Mesenchymal stem cell (in vitro differentiated cells and primary cell): ENCODE results near the gene MRM2.

Experiments
- DNase-seq: peaks from one replicate; pipeline ENCODE4 v3.0.0-alpha.2; 2013
- H2AFZ ChIP-seq: one replicate; pipeline ENCODE4 v1.6.1; 2013; ENCODE audit warnings: low read depth, mild to moderate bottlenecking, control low read depth, inconsistent platforms, low read length, moderate library complexity
- H2AK5ac ChIP-seq: 2 replicates; pipeline ENCODE4 v1.6.1; 2013; ENCODE audit warnings: low read length, moderate library complexity, mild to moderate bottlenecking, inconsistent platforms; ENCODE audit not compliant: severe bottlenecking
- H2BK120ac ChIP-seq: one replicate; pipeline ENCODE4 v1.6.1; 2013; ENCODE audit warnings: low read depth, mild to moderate bottlenecking, inconsistent platforms, low read length, moderate library complexity
- H2BK12ac ChIP-seq, 2 experiments: one replicate each; pipeline ENCODE4 v1.6.1; 2013; ENCODE audit warnings: inconsistent platforms in 2 of 2, low read length in 2 of 2, mild to moderate bottlenecking in 2 of 2, moderate library complexity in 2 of 2, control low read depth in 1 of 2
- H2BK15ac ChIP-seq: one replicate; pipeline ENCODE4 v1.6.1; 2013; ENCODE audit warnings: mild to moderate bottlenecking, low read depth, inconsistent platforms; ENCODE audit not compliant: poor library complexity, severe bottlenecking
- H2BK5ac ChIP-seq: 2 replicates; pipeline ENCODE4 v1.6.1; 2013; ENCODE audit warnings: low read depth, mild to moderate bottlenecking, low read length, control low read depth, inconsistent platforms; ENCODE audit not compliant: poor library complexity, severe bottlenecking
- H3K14ac ChIP-seq, 2 experiments: one replicate each; pipeline ENCODE4 v1.6.1; 2013; ENCODE audit warnings: inconsistent platforms in 2 of 2, low read length in 2 of 2, control low read depth in 1 of 2, mild to moderate bottlenecking in 1 of 2, moderate library complexity in 1 of 2
- H3K18ac ChIP-seq, 2 experiments: one replicate each; pipeline ENCODE4 v1.6.1; 2013; ENCODE audit warnings: inconsistent platforms in 2 of 2, low read length in 2 of 2, control low read depth in 1 of 2, low read depth in 1 of 2, mild to moderate bottlenecking in 1 of 2
- H3K23ac ChIP-seq, 2 experiments: one replicate each; pipeline ENCODE4 v1.6.1; 2013; ENCODE audit warnings: inconsistent platforms in 2 of 2, low read length in 2 of 2, mild to moderate bottlenecking in 2 of 2, moderate library complexity in 2 of 2, control low read depth in 1 of 2
- H3K27ac ChIP-seq: 2 replicates; pipeline ENCODE4 v1.5.1; 2013; ENCODE audit warnings: mild to moderate bottlenecking, moderate library complexity, low read length, control low read depth, inconsistent platforms; ENCODE audit not compliant: poor library complexity, severe bottlenecking
- H3K27me3 ChIP-seq, 2 experiments: 2 replicates each; pipeline versions ENCODE4 v1.6.1 to v1.7.0; 2013; ENCODE audit warnings: low read length in 2 of 2, mild to moderate bottlenecking in 2 of 2, moderate library complexity in 2 of 2, control low read depth in 1 of 2, inconsistent platforms in 1 of 2; ENCODE audit not compliant: control insufficient read depth in 1 of 2, insufficient read depth in 1 of 2
- H3K36me3 ChIP-seq, 2 experiments: 2 replicates each; pipeline versions ENCODE4 v1.6.1 to v1.7.0; 2013; ENCODE audit warnings: low read length in 2 of 2, control low read depth in 1 of 2, inconsistent platforms in 1 of 2, low read depth in 1 of 2, mild to moderate bottlenecking in 1 of 2; ENCODE audit not compliant: insufficient read depth in 2 of 2, control insufficient read depth in 1 of 2
- H3K4ac ChIP-seq, 2 experiments: one replicate each; pipeline ENCODE4 v1.6.1; 2013; ENCODE audit warnings: inconsistent platforms in 2 of 2, low read length in 2 of 2, mild to moderate bottlenecking in 2 of 2, moderate library complexity in 2 of 2, control low read depth in 1 of 2, low read depth in 1 of 2
- H3K4me1 ChIP-seq: 2 replicates; pipeline ENCODE4 v1.6.1; 2013; ENCODE audit warnings: low read depth, low read length, control low read depth; ENCODE audit not compliant: control insufficient read depth, insufficient read depth
- H3K4me2 ChIP-seq: 2 replicates; pipeline ENCODE4 v1.6.1; 2013; ENCODE audit warnings: low read length, mild to moderate bottlenecking, inconsistent platforms; ENCODE audit not compliant: poor library complexity, severe bottlenecking
- H3K4me3 ChIP-seq, 2 experiments: 2 replicates each; pipeline versions ENCODE4 v1.5.1 to v1.7.0; 2013; ENCODE audit warnings: low read length in 2 of 2, mild to moderate bottlenecking in 2 of 2, control low read depth in 1 of 2, low read depth in 1 of 2; ENCODE audit not compliant: insufficient read depth in 1 of 2
- H3K79me1 ChIP-seq: replicated peaks from 2 replicates; pipeline ENCODE4 v1.6.1; 2013; ENCODE audit warnings: mild to moderate bottlenecking, control low read depth, low read length, inconsistent platforms; ENCODE audit not compliant: poor library complexity, severe bottlenecking
- H3K9ac ChIP-seq: 2 replicates; pipeline ENCODE4 v1.7.0; 2013; ENCODE audit warnings: mild to moderate bottlenecking, low read length, moderate library complexity
- H3K9me3 ChIP-seq: 2 replicates; pipeline ENCODE4 v1.7.0; 2013; ENCODE audit warnings: mild to moderate bottlenecking, low read length; ENCODE audit not compliant: control insufficient read depth
- H4K8ac ChIP-seq: one replicate; pipeline ENCODE4 v1.6.1; 2013; ENCODE audit warnings: inconsistent platforms, mild to moderate bottlenecking, low read length, moderate library complexity
- H4K91ac ChIP-seq: one replicate; pipeline ENCODE4 v1.6.1; 2013; ENCODE audit warnings: mild to moderate bottlenecking, low read length, inconsistent platforms
- WGBS: methylation state at CpG from one replicate; pipeline ENCODE4 v1.1.7; 2013; ENCODE audit warnings: mixed read lengths; 5-methylcytosine and 5-hydroxymethylcytosine counted together

Gene MRM2

DNA sequence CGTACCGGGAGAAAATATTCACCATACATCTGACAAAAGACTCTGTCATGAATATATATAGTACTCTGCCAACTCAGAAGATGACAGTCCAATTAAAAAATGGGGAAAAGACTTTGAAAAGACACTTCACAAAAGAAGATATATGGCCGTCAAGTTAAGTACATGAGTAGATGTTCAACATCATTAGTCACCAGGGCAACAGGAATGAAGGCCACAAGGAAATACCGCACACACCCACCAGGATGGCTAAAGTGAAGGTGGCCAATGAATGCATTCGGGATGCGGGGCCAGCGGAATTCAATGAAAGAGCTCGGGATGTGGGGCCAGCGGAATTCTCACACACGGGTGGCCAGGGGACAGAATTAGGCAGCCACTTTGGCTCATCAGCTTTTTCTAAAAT, 51.5 kb downstream of the MRM2 start:
- Histone ChIP-seq H3K4me2 (no peak overlapping the region), H3K9me3 (peaks cover 8% of the 10 kb centered on the region), H2AK5ac (no peak overlapping the region), H3K14ac (no peak overlapping the region), H3K27me3 (no peaks in the 10 kb centered on the region), H3K27ac (no peak overlapping the region), H3K4me3 (no peak overlapping the region), H3K23ac (no peak overlapping the region), H2BK120ac (no peak overlapping the region), H3K36me3 (peaks cover 8 to 10% of the 10 kb centered on the region in 2 experiments), H2AFZ (no peak overlapping the region), H4K91ac (no peak overlapping the region), H2BK5ac (no peak overlapping the region), H3K4me1 (peaks cover 2% of the 10 kb centered on the region), H3K18ac (no peak overlapping the region), H3K9ac (no peak overlapping the region), H3K79me1 (peaks cover 24% of the 10 kb centered on the region), H2BK12ac (no peak overlapping the region), H4K8ac (no peak overlapping the region), H2BK15ac (no peak overlapping the region), H3K4ac (no peak overlapping the region)
- DNase-seq: peak; percentile 51
- 78% methylated on average over 8 of the region's 10 CpGs for WGBS

DNA sequence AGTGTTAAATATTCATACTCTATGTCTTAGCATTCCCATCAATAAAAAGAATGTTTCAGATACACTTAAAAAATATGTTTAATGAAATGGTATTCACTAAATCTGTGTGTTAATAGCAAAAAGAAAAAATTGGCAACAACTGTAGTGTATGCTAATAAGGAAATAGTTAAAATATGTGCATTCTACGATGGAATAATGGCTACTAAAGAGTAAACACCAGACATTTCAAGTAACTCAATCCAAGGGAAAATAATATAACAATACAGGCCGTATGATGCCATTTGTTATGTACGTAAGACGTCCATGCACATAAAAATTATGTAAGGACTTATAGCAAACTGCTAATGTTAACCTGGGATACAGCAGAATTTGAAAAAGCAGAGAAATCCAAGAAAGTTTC, 55.8 kb downstream of the MRM2 start:
- H2BK15ac ChIP-seq: no peak overlapping the region
- H2BK12ac ChIP-seq: no peak overlapping the region
- H3K27ac ChIP-seq: no peak overlapping the region

DNA sequence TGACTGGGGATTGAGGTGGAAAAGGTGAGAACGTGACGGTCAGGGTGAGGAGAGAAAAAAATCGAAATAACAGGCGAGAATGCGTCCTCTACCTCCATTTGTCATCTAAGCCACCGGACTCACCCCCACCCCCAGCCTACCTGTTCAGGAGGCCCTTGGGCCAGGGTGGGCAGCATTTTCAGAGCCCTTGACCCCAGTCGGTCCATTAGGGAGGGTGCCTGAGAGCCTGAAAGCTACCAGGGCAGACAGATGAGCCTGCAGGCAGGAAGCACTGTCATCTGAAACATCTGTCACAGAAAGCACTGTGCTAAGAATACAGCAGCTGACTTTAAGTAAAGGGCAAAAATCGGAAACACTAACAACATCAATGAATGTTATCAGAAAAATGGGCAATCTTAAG, 56.3 kb downstream of the MRM2 start:
- no peak overlapping the region for H2AK5ac ChIP-seq
- no peak overlapping the region for H3K4me3 ChIP-seq
- no peak overlapping the region for H3K27ac ChIP-seq
- no peak overlapping the region for H2BK5ac ChIP-seq
- H2BK12ac ChIP-seq: no peak overlapping the region
- H3K18ac ChIP-seq: no peak overlapping the region
- H3K27me3 ChIP-seq: no peaks in the 10 kb centered on the region
- H3K14ac ChIP-seq: no peak overlapping the region
- H2BK15ac ChIP-seq: no peak overlapping the region
- H3K4ac ChIP-seq: no peak overlapping the region
- H4K91ac ChIP-seq: no peak overlapping the region
- WGBS: 98% methylated on average over 5 of the region's 8 CpGs
- no peak overlapping the region for H3K9ac ChIP-seq
- peaks cover 22% of the 10 kb centered on the region for H3K79me1 ChIP-seq
- H3K9me3 ChIP-seq: peaks cover 4% of the 10 kb centered on the region
- no peak overlapping the region for H2BK120ac ChIP-seq
- peaks cover 6 to 7% of the 10 kb centered on the region in 2 experiments for H3K36me3 ChIP-seq
- no peak overlapping the region for H3K4me2 ChIP-seq
- H3K23ac ChIP-seq: no peak overlapping the region
- DNase-seq: no peak
- H2AFZ ChIP-seq: no peak overlapping the region
- no peak overlapping the region for H4K8ac ChIP-seq
- H3K4me1 ChIP-seq: peaks cover 2% of the 10 kb centered on the region

More for the DNA sequence above, 55.8 kb downstream of the MRM2 start:
- no peak overlapping the region for H2AFZ ChIP-seq
- H3K4me2 ChIP-seq: no peak overlapping the region
- H2AK5ac ChIP-seq: no peak overlapping the region
- H3K18ac ChIP-seq: no peak overlapping the region
- no peak for DNase-seq
- H3K9ac ChIP-seq: no peak overlapping the region
- H4K8ac ChIP-seq: no peak overlapping the region
- H3K4me1 ChIP-seq: peaks cover 2% of the 10 kb centered on the region
- no peak overlapping the region for H4K91ac ChIP-seq
- H3K23ac ChIP-seq: no peak overlapping the region
- no peak overlapping the region for H2BK120ac ChIP-seq
- peaks cover 4% of the 10 kb centered on the region for H3K9me3 ChIP-seq
- H3K4me3 ChIP-seq: no peak overlapping the region
- H2BK5ac ChIP-seq: no peak overlapping the region
- H3K79me1 ChIP-seq: peaks cover 25% of the 10 kb centered on the region
- H3K27me3 ChIP-seq: no peaks in the 10 kb centered on the region
- WGBS: 100% methylated on average over 3 of the region's 4 CpGs
- no peak overlapping the region for H3K14ac ChIP-seq
- no peak overlapping the region for H3K4ac ChIP-seq
- peaks cover 6 to 7% of the 10 kb centered on the region in 2 experiments for H3K36me3 ChIP-seq
